ENCODE measurements around the gene TSPAN9.
A peak's percentile ranks its signal among the peaks of the same experiment; 100 is the strongest.

TSPAN9 gene

GRCh38 chr12:3236345-3237187, 159.4 kb downstream of the TSPAN9 start:
- DNase-seq: no peak

- DNase-seq: no peak
These were observed 161.0 kb downstream of the TSPAN9 start for GRCh38 chr12:3238196-3238595.

GRCh38 chr12:3241621-3242020, 164.4 kb downstream of the TSPAN9 start:
- no peak for DNase-seq

GRCh38 chr12:3242199-3242863, 165.2 kb downstream of the TSPAN9 start:
- no peak for DNase-seq

GRCh38 chr12:3243376-3244084, 166.4 kb downstream of the TSPAN9 start:
- no peak for DNase-seq

GRCh38 chr12:3244219-3244750, 167.1 kb downstream of the TSPAN9 start:
- DNase-seq: no peak

GRCh38 chr12:3246253-3246652, 169.1 kb downstream of the TSPAN9 start:
- DNase-seq: no peak

GRCh38 chr12:3247077-3247476, 169.9 kb downstream of the TSPAN9 start:
- no peak for DNase-seq

- DNase-seq: no peak
These were observed 170.5 kb downstream of the TSPAN9 start for GRCh38 chr12:3247629-3248161.

- no peak for DNase-seq
These were observed 172.1 kb downstream of the TSPAN9 start for GRCh38 chr12:3249081-3249800.

- DNase-seq: no peak
These were observed 172.9 kb downstream of the TSPAN9 start for GRCh38 chr12:3250034-3250433.

- no peak for DNase-seq
These were observed 173.4 kb downstream of the TSPAN9 start for GRCh38 chr12:3250576-3250975.

GRCh38 chr12:3251067-3251466, 173.9 kb downstream of the TSPAN9 start:
- peak; percentile 13 for DNase-seq

- no peak for DNase-seq
These were observed 174.5 kb downstream of the TSPAN9 start for GRCh38 chr12:3251691-3252090.

- no peak for DNase-seq
These were observed 175.3 kb downstream of the TSPAN9 start for GRCh38 chr12:3252450-3252891.

- no peak for DNase-seq
These were observed 176.6 kb downstream of the TSPAN9 start for GRCh38 chr12:3253682-3254275.

- no peak for DNase-seq
These were observed 177.9 kb downstream of the TSPAN9 start for GRCh38 chr12:3255057-3255456.

- DNase-seq: no peak
These were observed 179.0 kb downstream of the TSPAN9 start for GRCh38 chr12:3256103-3256631.

GRCh38 chr12:3257411-3257810, 180.2 kb downstream of the TSPAN9 start:
- DNase-seq: no peak

GRCh38 chr12:3259973-3260372, 182.8 kb downstream of the TSPAN9 start:
- DNase-seq: no peak

GRCh38 chr12:3261782-3262359, 184.7 kb downstream of the TSPAN9 start:
- DNase-seq: no peak

Measured in GF-D8 (cell line).